Measurements from ENCODE around the gene TMOD2.
A peak's percentile ranks its signal among the peaks of the same experiment; 100 is the strongest.

TMOD2 gene

GRCh38 chr15:51825698-51826097, 74.3 kb downstream of the TMOD2 start:
- no peak for DNase-seq

- peak; percentile 40 for DNase-seq
Observed at GRCh38 chr15:51828621-51829375, 77.4 kb downstream of the TMOD2 start.

GRCh38 chr15:51829376-51830275, 78.2 kb downstream of the TMOD2 start, which contains the start of gene TMOD3:
TSS of gene TMOD3 (plus strand) at chr15:51829653. CDS start at chr15:51862885, 33,232 bp downstream.
- DNase-seq, result peak; percentile 88

- peak; percentile 31 for DNase-seq
Observed at GRCh38 chr15:51830276-51830806, 78.9 kb downstream of the TMOD2 start.

GRCh38 chr15:51833772-51834171, 82.4 kb downstream of the TMOD2 start:
- DNase-seq, result no peak

GRCh38 chr15:51837792-51838251, 86.4 kb downstream of the TMOD2 start:
- DNase-seq, result no peak

- DNase-seq, result no peak
Observed at GRCh38 chr15:51838270-51838669, 86.9 kb downstream of the TMOD2 start.

GRCh38 chr15:51840692-51841091, 89.3 kb downstream of the TMOD2 start:
- DNase-seq, result no peak

- DNase-seq, result no peak
Observed at GRCh38 chr15:51841406-51842040, 90.1 kb downstream of the TMOD2 start.

- no peak for DNase-seq
Observed at GRCh38 chr15:51842265-51842664, 90.9 kb downstream of the TMOD2 start.

GRCh38 chr15:51842852-51843737, 91.7 kb downstream of the TMOD2 start:
- peak; percentile 79 for DNase-seq

- DNase-seq, result peak; percentile 26
Observed at GRCh38 chr15:51844747-51845426, 93.5 kb downstream of the TMOD2 start.

- DNase-seq, result no peak
Observed at GRCh38 chr15:51846066-51846462, 94.7 kb downstream of the TMOD2 start.

GRCh38 chr15:51846463-51847230, 95.2 kb downstream of the TMOD2 start:
- peak; percentile 81 for DNase-seq

GRCh38 chr15:51848811-51849210, 97.4 kb downstream of the TMOD2 start:
- no peak for DNase-seq

GRCh38 chr15:51849860-51850259, 98.5 kb downstream of the TMOD2 start:
- no peak for DNase-seq

- DNase-seq, result no peak
Observed at GRCh38 chr15:51853998-51854397, 102.6 kb downstream of the TMOD2 start.

GRCh38 chr15:51855612-51856011, 104.2 kb downstream of the TMOD2 start:
- DNase-seq, result no peak

GRCh38 chr15:51856714-51857380, 105.5 kb downstream of the TMOD2 start:
- DNase-seq, result no peak

Data from fibroblast of skin of back (primary cell).